Caco-2 (cell line): ENCODE measurements around the gene C1QA. TPM values are rescaled to one million over a fixed set of nuclear protein-coding genes. Genes with fewer than 3 reads are reported as not detected.

ENCODE experiments used
- BruUV-seq: library from RNA; stranded (reverse); fragments of 400-500 nt; replicated peaks from 2 replicates; lab custom pipeline; 2021; lab: Mats Ljungman, UMichigan
- CTCF ChIA-PET: fragments of 300-600 bp; sonication (Branson Sonifier 250); formaldehyde crosslinking; loops from one replicate; lab custom pipeline; 2022; ENCODE audit warnings: antibody characterized with exemption; lab: Charles Lee
- POLR2A ChIA-PET: fragments of 300-600 bp; sonication (Branson Sonifier 250); formaldehyde crosslinking; loops from one replicate; lab custom pipeline; 2022; ENCODE audit warnings: antibody characterized with exemption; lab: Charles Lee
- DNase-seq, 2 experiments: peaks; one replicate each; pipeline versions ENCODE4 v3.0.0 to v3.0.0-alpha.2; 2020 to 2022
- H3K27me3 ChIP-seq: replicated peaks from 2 replicates; pipeline ENCODE4 v1.6.0; 2011; ENCODE audit warnings: low read length; ENCODE audit not compliant: control insufficient read depth, insufficient read depth
- H3K36me3 ChIP-seq: 2 replicates; pipeline ENCODE4 v1.5.1; 2011; ENCODE audit warnings: low read length; ENCODE audit not compliant: control insufficient read depth, insufficient read depth
- H3K4me1 ChIP-seq: fragments of 250-450 bp; sonication (Bioruptor Pico); 2 replicates; pipeline ENCODE4 v1.5.1; 2020; ENCODE audit warnings: mild to moderate bottlenecking
- H3K4me3 ChIP-seq: 2 replicates; pipeline ENCODE4 v1.5.1; 2011; ENCODE audit warnings: low read depth, mild to moderate bottlenecking, control low read depth, low read length
- H3K9me3 ChIP-seq: fragments of 250-450 bp; sonication (Bioruptor Pico); 2 replicates; pipeline ENCODE4 v1.5.1; 2020; ENCODE audit warnings: mild to moderate bottlenecking, moderate library complexity
- H3K27ac Mint-ChIP-seq: one replicate; pipeline ENCODE4 v1.8.0; 2022; ENCODE audit warnings: mixed read lengths; ENCODE audit not compliant: unreplicated experiment
- H3K27me3 Mint-ChIP-seq: one replicate; pipeline ENCODE4 v1.8.0; 2022; ENCODE audit warnings: mixed read lengths; ENCODE audit not compliant: insufficient read depth, unreplicated experiment
- H3K36me3 Mint-ChIP-seq: one replicate; pipeline ENCODE4 v1.8.0; 2022; ENCODE audit warnings: mild to moderate bottlenecking, mixed read lengths; ENCODE audit not compliant: insufficient read depth, unreplicated experiment
- H3K4me1 Mint-ChIP-seq: one replicate; pipeline ENCODE4 v1.8.0; 2022; ENCODE audit warnings: low read depth, mixed read lengths; ENCODE audit not compliant: unreplicated experiment
- H3K4me3 Mint-ChIP-seq: one replicate; pipeline ENCODE4 v1.8.0; 2022; ENCODE audit warnings: mild to moderate bottlenecking, moderate library complexity, mixed read lengths; ENCODE audit not compliant: unreplicated experiment
- H3K9me3 Mint-ChIP-seq: one replicate; pipeline ENCODE4 v1.8.0; 2022; ENCODE audit warnings: mixed read lengths; ENCODE audit not compliant: unreplicated experiment
- intact Hi-C: fragments of 100-400 bp; cut with micrococcal nuclease; formaldehyde crosslinking; loops from one replicate; pipeline ENCODE4 v1.10.0; 2022; ENCODE audit not compliant: unreplicated experiment
- total RNA-seq: library from RNA; stranded (reverse); gene quantifications from 2 replicates; pipeline ENCODE4 v1.2.3, GENCODE V29; 2022
- TF ChIP-seq, protein P1 (sequence below), 2 experiments: fragments of 200-600 bp in 1 of 2; IDR thresholded peaks; 1 replicate in 1 of 2; 2 replicates in 1 of 2; pipeline versions ENCODE4 v1.5.1 to v1.8.0; 2011 to 2022; ENCODE audit warnings: antibody characterized with exemption in 1 of 2, control low read depth in 1 of 2, inconsistent platforms in 1 of 2, low read depth in 1 of 2, low read length in 1 of 2, mild to moderate bottlenecking in 1 of 2, moderate library complexity in 1 of 2; ENCODE audit not compliant: insufficient read depth in 1 of 2, severe bottlenecking in 1 of 2, unreplicated experiment in 1 of 2

C1QA gene
- total RNA-seq, 1 experiment from 2014 or later, result not detected

DNA sequence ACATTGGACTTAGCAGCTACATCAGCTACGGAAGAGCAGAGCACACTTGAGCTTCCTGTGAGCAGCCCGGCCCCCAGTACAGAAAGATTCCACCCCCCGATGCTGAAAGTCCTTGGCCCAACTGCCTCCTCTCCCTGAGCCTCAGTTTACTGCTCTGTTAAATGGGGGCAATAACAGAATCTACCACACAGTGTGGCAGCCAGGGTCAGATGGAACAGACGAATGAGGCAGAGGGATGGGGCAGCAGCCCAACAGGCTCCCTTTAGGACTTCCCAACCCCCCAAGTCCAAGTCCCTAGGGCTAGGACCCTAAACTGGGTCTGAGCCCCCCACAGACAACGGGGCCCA lies 22.9 kb upstream of the C1QA start:
- ChIA-PET POLR2A (no interaction called here), CTCF (no interaction called here)
- no peaks in the 10 kb centered on the region for H3K9me3 Mint-ChIP-seq
- no TSS peak for BruUV-seq
- H3K36me3 Mint-ChIP-seq, result no peaks in the 10 kb centered on the region
- intact Hi-C loops, result no loop called here
- H3K4me3 Mint-ChIP-seq, result no peak overlapping the region
- no peak overlapping the region for H3K27ac Mint-ChIP-seq
- Histone ChIP-seq H3K4me1 (no peaks in the 10 kb centered on the region), H3K4me3 (no peak overlapping the region), H3K36me3 (no peaks in the 10 kb centered on the region), H3K9me3 (no peaks in the 10 kb centered on the region), H3K27me3 (no peaks in the 10 kb centered on the region; the same call in 1 of the 2 replicates)
- H3K27me3 Mint-ChIP-seq, result peaks cover 22% of the 10 kb centered on the region
- H3K4me1 Mint-ChIP-seq, result no peaks in the 10 kb centered on the region
- TF ChIP-seq, protein P1, sequence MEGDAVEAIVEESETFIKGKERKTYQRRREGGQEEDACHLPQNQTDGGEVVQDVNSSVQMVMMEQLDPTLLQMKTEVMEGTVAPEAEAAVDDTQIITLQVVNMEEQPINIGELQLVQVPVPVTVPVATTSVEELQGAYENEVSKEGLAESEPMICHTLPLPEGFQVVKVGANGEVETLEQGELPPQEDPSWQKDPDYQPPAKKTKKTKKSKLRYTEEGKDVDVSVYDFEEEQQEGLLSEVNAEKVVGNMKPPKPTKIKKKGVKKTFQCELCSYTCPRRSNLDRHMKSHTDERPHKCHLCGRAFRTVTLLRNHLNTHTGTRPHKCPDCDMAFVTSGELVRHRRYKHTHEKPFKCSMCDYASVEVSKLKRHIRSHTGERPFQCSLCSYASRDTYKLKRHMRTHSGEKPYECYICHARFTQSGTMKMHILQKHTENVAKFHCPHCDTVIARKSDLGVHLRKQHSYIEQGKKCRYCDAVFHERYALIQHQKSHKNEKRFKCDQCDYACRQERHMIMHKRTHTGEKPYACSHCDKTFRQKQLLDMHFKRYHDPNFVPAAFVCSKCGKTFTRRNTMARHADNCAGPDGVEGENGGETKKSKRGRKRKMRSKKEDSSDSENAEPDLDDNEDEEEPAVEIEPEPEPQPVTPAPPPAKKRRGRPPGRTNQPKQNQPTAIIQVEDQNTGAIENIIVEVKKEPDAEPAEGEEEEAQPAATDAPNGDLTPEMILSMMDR (IDR thresholded peaks at IDR 0.05; ENCODE audit: insufficient read depth in 1 of 2, low read depth in 1 of 2, low read length in 1 of 2, severe bottlenecking in 1 of 2, unreplicated experiment in 1 of 2), result no peak
- DNase-seq, result no peak

DNA sequence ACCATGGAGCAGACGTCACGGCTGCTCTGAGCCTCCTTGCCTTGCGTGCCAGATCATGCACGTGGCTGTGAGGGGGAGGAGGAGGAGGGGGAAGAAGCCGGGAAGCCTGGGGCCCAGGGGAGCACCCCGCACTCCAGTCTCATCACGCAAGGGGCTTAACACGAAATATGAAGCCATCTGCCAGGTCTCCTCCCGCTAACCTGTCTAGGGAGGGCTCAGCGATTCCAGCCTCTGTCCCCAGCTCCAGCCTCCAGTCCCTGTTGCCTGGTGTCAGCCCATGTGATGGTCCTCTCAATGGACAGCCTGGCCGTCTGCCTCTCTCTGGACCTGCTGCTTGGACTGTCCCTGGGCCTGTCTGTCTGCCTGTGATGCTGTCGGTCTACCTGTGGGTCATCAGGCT lies 22.5 kb upstream of the C1QA start:
- no peaks in the 10 kb centered on the region for H3K9me3 ChIP-seq
- Mint-ChIP-seq H3K27me3 (peaks cover 19% of the 10 kb centered on the region), H3K4me1 (no peaks in the 10 kb centered on the region), H3K27ac (no peak overlapping the region), H3K36me3 (no peaks in the 10 kb centered on the region), H3K9me3 (no peaks in the 10 kb centered on the region), H3K4me3 (no peak overlapping the region)
- H3K4me1 ChIP-seq, result no peaks in the 10 kb centered on the region
- no peak overlapping the region for H3K4me3 ChIP-seq
- no peak for DNase-seq
- H3K27me3 ChIP-seq, result no peaks in the 10 kb centered on the region; the same call in 1 of the 2 replicates
- H3K36me3 ChIP-seq, result no peaks in the 10 kb centered on the region
- intact Hi-C loops, result no loop called here
- TF ChIP-seq, protein P1 (IDR thresholded peaks at IDR 0.05; ENCODE audit: insufficient read depth in 1 of 2, low read depth in 1 of 2, low read length in 1 of 2, severe bottlenecking in 1 of 2, unreplicated experiment in 1 of 2), result no peak
- ChIA-PET POLR2A (no interaction called here), CTCF (no interaction called here)
- no TSS peak for BruUV-seq

DNA sequence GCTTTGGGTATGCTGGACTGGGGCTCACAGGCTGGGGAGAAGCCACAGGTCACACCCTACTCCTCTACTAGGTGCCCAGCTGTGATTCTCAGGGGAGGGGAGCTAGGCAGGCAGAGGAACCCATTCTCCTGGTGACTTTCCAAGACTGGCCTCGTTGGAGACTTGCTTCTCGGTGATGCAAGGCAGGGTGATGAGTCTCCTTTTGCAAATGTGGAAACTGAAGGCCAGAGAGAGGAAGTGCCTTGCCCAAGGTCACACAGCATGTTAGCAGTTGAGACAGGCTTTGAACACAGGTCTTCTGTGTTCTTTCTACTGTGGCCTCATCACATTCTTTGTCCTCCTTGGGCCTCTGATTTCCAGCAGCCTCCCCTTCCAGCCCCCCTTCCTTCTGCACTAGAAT lies 20.5 kb upstream of the C1QA start:
- Histone ChIP-seq H3K4me1 (no peaks in the 10 kb centered on the region), H3K36me3 (no peaks in the 10 kb centered on the region), H3K9me3 (no peaks in the 10 kb centered on the region), H3K27me3 (no peaks in the 10 kb centered on the region; the same call in 1 of the 2 replicates), H3K4me3 (no peak overlapping the region)
- BruUV-seq, result no TSS peak
- intact Hi-C loops, result no loop called here
- DNase-seq, result no peak
- H3K36me3 Mint-ChIP-seq, result no peaks in the 10 kb centered on the region
- H3K4me3 Mint-ChIP-seq, result no peak overlapping the region
- H3K27me3 Mint-ChIP-seq, result peaks cover 22% of the 10 kb centered on the region
- no peaks in the 10 kb centered on the region for H3K4me1 Mint-ChIP-seq
- TF ChIP-seq, protein P1 (IDR thresholded peaks at IDR 0.05; ENCODE audit: insufficient read depth in 1 of 2, low read depth in 1 of 2, low read length in 1 of 2, severe bottlenecking in 1 of 2, unreplicated experiment in 1 of 2), result no peak
- ChIA-PET CTCF (no interaction called here), POLR2A (no interaction called here)
- no peaks in the 10 kb centered on the region for H3K9me3 Mint-ChIP-seq
- no peak overlapping the region for H3K27ac Mint-ChIP-seq
